Measurements from ENCODE around the gene CCDC127.
A peak's percentile ranks its signal among the peaks of the same experiment; 100 is the strongest.
"Not testable (repeated sequence)": the region's sequence is repeated elsewhere in the genome, so short reads cannot be mapped to it uniquely, and the experiment has no call there.

CCDC127 gene

GRCh38 chr5:217494-218456 is at the start of gene CCDC127, which contains the start of gene SDHA:
Gene CCDC127 (minus strand): TSS chr5:218153. CDS start chr5:216849, 1,304 bp downstream.
Gene SDHA (plus strand): TSS chr5:218320. CDS start chr5:218356, 36 bp downstream.
- peak; percentile 76 to 83 for DNase-seq

- DNase-seq = no peak
Observed at GRCh38 chr5:267716-268115, 49.8 kb upstream of the CCDC127 start.

GRCh38 chr5:266311-267026 is 48.5 kb upstream of the CCDC127 start:
- DNase-seq = not testable (repeated sequence)

- DNase-seq = no peak
Observed at GRCh38 chr5:264338-264737, 46.4 kb upstream of the CCDC127 start.

- not testable (repeated sequence) for DNase-seq
Observed at GRCh38 chr5:263275-263974, 45.5 kb upstream of the CCDC127 start.

GRCh38 chr5:257148-257547 is 39.2 kb upstream of the CCDC127 start:
- DNase-seq = no peak

GRCh38 chr5:256347-256746 is 38.4 kb upstream of the CCDC127 start:
- not testable (repeated sequence) for DNase-seq

- not testable (repeated sequence) for DNase-seq
Observed at GRCh38 chr5:255116-255515, 37.2 kb upstream of the CCDC127 start.

- not testable (repeated sequence) for DNase-seq
Observed at GRCh38 chr5:254322-254721, 36.4 kb upstream of the CCDC127 start.

- DNase-seq = no peak
Observed at GRCh38 chr5:252546-252945, 34.6 kb upstream of the CCDC127 start.

GRCh38 chr5:251975-252374 is 34.0 kb upstream of the CCDC127 start:
- DNase-seq = not testable (repeated sequence)

GRCh38 chr5:251538-251937 is 33.6 kb upstream of the CCDC127 start:
- DNase-seq = not testable (repeated sequence)

GRCh38 chr5:251016-251415 is 33.1 kb upstream of the CCDC127 start:
- DNase-seq = not testable (repeated sequence)

GRCh38 chr5:250396-250795 is 32.4 kb upstream of the CCDC127 start:
- not testable (repeated sequence) for DNase-seq

GRCh38 chr5:245717-246116 is 27.8 kb upstream of the CCDC127 start:
- DNase-seq = not testable (repeated sequence)

- DNase-seq = not testable (repeated sequence)
Observed at GRCh38 chr5:243683-244367, 25.9 kb upstream of the CCDC127 start.

- DNase-seq = not testable (repeated sequence)
Observed at GRCh38 chr5:241045-241669, 23.2 kb upstream of the CCDC127 start.

GRCh38 chr5:240550-240949 is 22.6 kb upstream of the CCDC127 start:
- DNase-seq = not testable (repeated sequence)

GRCh38 chr5:237931-238330 is 20.0 kb upstream of the CCDC127 start:
- not testable (repeated sequence) for DNase-seq

GRCh38 chr5:235527-235926 is 17.6 kb upstream of the CCDC127 start:
- not testable (repeated sequence) for DNase-seq

GRCh38 chr5:234450-234849 is 16.5 kb upstream of the CCDC127 start:
- no peak for DNase-seq

GRCh38 chr5:233426-233825 is 15.5 kb upstream of the CCDC127 start:
- not testable (repeated sequence) for DNase-seq
